Caco-2 (cell line): ENCODE data around the gene CHIC2. TPM values are rescaled to one million over a fixed set of nuclear protein-coding genes. Genes with fewer than 3 reads are reported as not detected.

Experiments used
- BruUV-seq: library from RNA; stranded (reverse); fragments of 400-500 nt; replicated peaks from 2 replicates; lab custom pipeline; 2021; lab: Mats Ljungman, UMichigan
- CTCF ChIA-PET: fragments of 300-600 bp; sonication (Branson Sonifier 250); formaldehyde crosslinking; loops from one replicate; lab custom pipeline; 2022; ENCODE audit warnings: antibody characterized with exemption; lab: Charles Lee
- POLR2A ChIA-PET: fragments of 300-600 bp; sonication (Branson Sonifier 250); formaldehyde crosslinking; loops from one replicate; lab custom pipeline; 2022; ENCODE audit warnings: antibody characterized with exemption; lab: Charles Lee
- DNase-seq, 2 experiments: peaks; one replicate each; pipeline versions ENCODE4 v3.0.0 to v3.0.0-alpha.2; 2020 to 2022
- H3K27me3 ChIP-seq: replicated peaks from 2 replicates; pipeline ENCODE4 v1.6.0; 2011; ENCODE audit warnings: low read length; ENCODE audit not compliant: control insufficient read depth, insufficient read depth
- H3K36me3 ChIP-seq: 2 replicates; pipeline ENCODE4 v1.5.1; 2011; ENCODE audit warnings: low read length; ENCODE audit not compliant: control insufficient read depth, insufficient read depth
- H3K4me1 ChIP-seq: fragments of 250-450 bp; sonication (Bioruptor Pico); 2 replicates; pipeline ENCODE4 v1.5.1; 2020; ENCODE audit warnings: mild to moderate bottlenecking
- H3K4me3 ChIP-seq: 2 replicates; pipeline ENCODE4 v1.5.1; 2011; ENCODE audit warnings: low read depth, mild to moderate bottlenecking, control low read depth, low read length
- H3K9me3 ChIP-seq: fragments of 250-450 bp; sonication (Bioruptor Pico); 2 replicates; pipeline ENCODE4 v1.5.1; 2020; ENCODE audit warnings: mild to moderate bottlenecking, moderate library complexity
- H3K27ac Mint-ChIP-seq: one replicate; pipeline ENCODE4 v1.8.0; 2022; ENCODE audit warnings: mixed read lengths; ENCODE audit not compliant: unreplicated experiment
- H3K27me3 Mint-ChIP-seq: one replicate; pipeline ENCODE4 v1.8.0; 2022; ENCODE audit warnings: mixed read lengths; ENCODE audit not compliant: insufficient read depth, unreplicated experiment
- H3K36me3 Mint-ChIP-seq: one replicate; pipeline ENCODE4 v1.8.0; 2022; ENCODE audit warnings: mild to moderate bottlenecking, mixed read lengths; ENCODE audit not compliant: insufficient read depth, unreplicated experiment
- H3K4me1 Mint-ChIP-seq: one replicate; pipeline ENCODE4 v1.8.0; 2022; ENCODE audit warnings: low read depth, mixed read lengths; ENCODE audit not compliant: unreplicated experiment
- H3K4me3 Mint-ChIP-seq: one replicate; pipeline ENCODE4 v1.8.0; 2022; ENCODE audit warnings: mild to moderate bottlenecking, moderate library complexity, mixed read lengths; ENCODE audit not compliant: unreplicated experiment
- H3K9me3 Mint-ChIP-seq: one replicate; pipeline ENCODE4 v1.8.0; 2022; ENCODE audit warnings: mixed read lengths; ENCODE audit not compliant: unreplicated experiment
- intact Hi-C: fragments of 100-400 bp; cut with micrococcal nuclease; formaldehyde crosslinking; loops from one replicate; pipeline ENCODE4 v1.10.0; 2022; ENCODE audit not compliant: unreplicated experiment
- total RNA-seq: library from RNA; stranded (reverse); gene quantifications from 2 replicates; pipeline ENCODE4 v1.2.3, GENCODE V29; 2022
- TF ChIP-seq, protein P1 (sequence below), 2 experiments: fragments of 200-600 bp in 1 of 2; IDR thresholded peaks; 1 replicate in 1 of 2; 2 replicates in 1 of 2; pipeline versions ENCODE4 v1.5.1 to v1.8.0; 2011 to 2022; ENCODE audit warnings: antibody characterized with exemption in 1 of 2, control low read depth in 1 of 2, inconsistent platforms in 1 of 2, low read depth in 1 of 2, low read length in 1 of 2, mild to moderate bottlenecking in 1 of 2, moderate library complexity in 1 of 2; ENCODE audit not compliant: insufficient read depth in 1 of 2, severe bottlenecking in 1 of 2, unreplicated experiment in 1 of 2

CHIC2 gene
- total RNA-seq, 1 experiment from 2014 or later, result 30.0 TPM

DNA sequence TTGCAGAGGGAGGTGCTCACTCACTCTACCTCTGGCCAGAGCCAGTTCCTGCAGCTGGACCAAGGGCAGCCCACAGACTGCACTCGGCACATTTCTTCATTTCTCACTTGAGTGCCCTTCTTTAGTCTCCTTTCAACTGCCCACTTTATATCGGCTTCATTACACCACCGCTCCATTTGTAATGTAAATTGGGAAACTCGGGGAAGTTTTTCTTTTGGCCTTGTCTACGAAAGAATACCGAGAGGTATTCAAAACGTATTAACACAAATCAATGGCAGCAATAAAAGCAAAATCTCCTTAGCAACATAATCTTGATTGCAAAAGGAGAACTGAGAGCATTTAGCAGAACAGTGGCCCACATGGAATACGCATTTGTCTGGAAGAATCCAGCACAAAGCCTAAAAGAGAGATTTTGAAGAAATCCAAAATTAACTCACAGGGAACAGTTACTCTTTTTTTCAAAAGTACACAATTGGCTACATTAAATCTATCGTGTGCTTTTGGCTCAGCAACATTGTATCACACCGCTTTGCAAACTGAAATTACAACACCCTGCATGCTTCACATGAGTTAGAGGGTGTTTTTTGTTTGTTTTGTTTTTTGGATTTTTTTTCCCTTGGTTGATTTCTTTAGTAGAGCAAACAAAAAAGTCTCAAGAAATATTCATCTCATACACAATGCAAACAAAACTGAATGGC is 62.6 kb downstream of the CHIC2 start:
- Histone ChIP-seq H3K27me3 (no peaks in the 10 kb centered on the region), H3K36me3 (no peaks in the 10 kb centered on the region), H3K4me1 (peaks cover 17% of the 10 kb centered on the region), H3K9me3 (no peaks in the 10 kb centered on the region), H3K4me3 (no peak overlapping the region)
- Mint-ChIP-seq H3K27ac (no peak overlapping the region), H3K4me1 (no peaks in the 10 kb centered on the region), H3K4me3 (no peak overlapping the region), H3K9me3 (no peaks in the 10 kb centered on the region), H3K36me3 (peaks cover 28% of the 10 kb centered on the region), H3K27me3 (no peaks in the 10 kb centered on the region)
- no TSS peak for BruUV-seq
- intact Hi-C loops, result no loop called here
- ChIA-PET CTCF (no interaction called here), POLR2A (no interaction called here)
- TF ChIP-seq, protein P1, sequence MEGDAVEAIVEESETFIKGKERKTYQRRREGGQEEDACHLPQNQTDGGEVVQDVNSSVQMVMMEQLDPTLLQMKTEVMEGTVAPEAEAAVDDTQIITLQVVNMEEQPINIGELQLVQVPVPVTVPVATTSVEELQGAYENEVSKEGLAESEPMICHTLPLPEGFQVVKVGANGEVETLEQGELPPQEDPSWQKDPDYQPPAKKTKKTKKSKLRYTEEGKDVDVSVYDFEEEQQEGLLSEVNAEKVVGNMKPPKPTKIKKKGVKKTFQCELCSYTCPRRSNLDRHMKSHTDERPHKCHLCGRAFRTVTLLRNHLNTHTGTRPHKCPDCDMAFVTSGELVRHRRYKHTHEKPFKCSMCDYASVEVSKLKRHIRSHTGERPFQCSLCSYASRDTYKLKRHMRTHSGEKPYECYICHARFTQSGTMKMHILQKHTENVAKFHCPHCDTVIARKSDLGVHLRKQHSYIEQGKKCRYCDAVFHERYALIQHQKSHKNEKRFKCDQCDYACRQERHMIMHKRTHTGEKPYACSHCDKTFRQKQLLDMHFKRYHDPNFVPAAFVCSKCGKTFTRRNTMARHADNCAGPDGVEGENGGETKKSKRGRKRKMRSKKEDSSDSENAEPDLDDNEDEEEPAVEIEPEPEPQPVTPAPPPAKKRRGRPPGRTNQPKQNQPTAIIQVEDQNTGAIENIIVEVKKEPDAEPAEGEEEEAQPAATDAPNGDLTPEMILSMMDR (IDR thresholded peaks at IDR 0.05; ENCODE audit: insufficient read depth in 1 of 2, low read depth in 1 of 2, low read length in 1 of 2, severe bottlenecking in 1 of 2, unreplicated experiment in 1 of 2), result no peak
- DNase-seq, result no peak

DNA sequence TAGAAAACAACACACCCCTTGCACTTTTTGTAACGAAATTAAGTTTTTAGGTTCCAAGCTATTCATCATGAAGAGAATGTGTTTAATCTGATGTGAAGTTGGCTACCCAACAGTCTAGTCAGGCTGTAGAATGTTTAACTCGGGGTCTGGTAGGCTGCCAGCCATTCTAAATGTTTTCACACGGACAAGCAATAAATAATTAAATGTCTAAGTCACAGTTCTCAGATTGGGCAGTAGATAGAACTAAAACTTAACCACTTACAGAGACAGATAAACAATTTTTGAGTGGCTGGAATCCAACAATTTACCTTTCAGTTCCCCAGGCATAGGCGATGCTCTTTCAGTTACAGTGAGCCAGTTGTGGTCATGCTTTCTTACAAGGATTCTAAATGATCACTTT is 66.5 kb downstream of the CHIC2 start:
- no peaks in the 10 kb centered on the region for H3K9me3 Mint-ChIP-seq
- peaks cover 6% of the 10 kb centered on the region for H3K4me1 ChIP-seq
- POLR2A ChIA-PET, result interaction anchor here (0.6 kb wide), 1 partner anchor 242 kb away, joined by 3 read pairs; no protein-coding TSS in a partner anchor
- H3K36me3 Mint-ChIP-seq, result peaks cover 10% of the 10 kb centered on the region
- no TSS peak for BruUV-seq
- no peaks in the 10 kb centered on the region for H3K27me3 ChIP-seq
- H3K4me3 ChIP-seq, result no peak overlapping the region
- H3K36me3 ChIP-seq, result no peaks in the 10 kb centered on the region
- DNase-seq, result no peak
- H3K9me3 ChIP-seq, result no peaks in the 10 kb centered on the region
- intact Hi-C loops, result loop anchor here (5.0 kb wide), 1 partner anchor 36 kb away; no protein-coding TSS in a partner anchor
- H3K27ac Mint-ChIP-seq, result no peak overlapping the region
- H3K27me3 Mint-ChIP-seq, result no peaks in the 10 kb centered on the region
- CTCF ChIA-PET, result no interaction called here
- TF ChIP-seq, protein P1 (IDR thresholded peaks at IDR 0.05; ENCODE audit: insufficient read depth in 1 of 2, low read depth in 1 of 2, low read length in 1 of 2, severe bottlenecking in 1 of 2, unreplicated experiment in 1 of 2), result no peak
- H3K4me1 Mint-ChIP-seq, result no peaks in the 10 kb centered on the region
- H3K4me3 Mint-ChIP-seq, result no peak overlapping the region

DNA sequence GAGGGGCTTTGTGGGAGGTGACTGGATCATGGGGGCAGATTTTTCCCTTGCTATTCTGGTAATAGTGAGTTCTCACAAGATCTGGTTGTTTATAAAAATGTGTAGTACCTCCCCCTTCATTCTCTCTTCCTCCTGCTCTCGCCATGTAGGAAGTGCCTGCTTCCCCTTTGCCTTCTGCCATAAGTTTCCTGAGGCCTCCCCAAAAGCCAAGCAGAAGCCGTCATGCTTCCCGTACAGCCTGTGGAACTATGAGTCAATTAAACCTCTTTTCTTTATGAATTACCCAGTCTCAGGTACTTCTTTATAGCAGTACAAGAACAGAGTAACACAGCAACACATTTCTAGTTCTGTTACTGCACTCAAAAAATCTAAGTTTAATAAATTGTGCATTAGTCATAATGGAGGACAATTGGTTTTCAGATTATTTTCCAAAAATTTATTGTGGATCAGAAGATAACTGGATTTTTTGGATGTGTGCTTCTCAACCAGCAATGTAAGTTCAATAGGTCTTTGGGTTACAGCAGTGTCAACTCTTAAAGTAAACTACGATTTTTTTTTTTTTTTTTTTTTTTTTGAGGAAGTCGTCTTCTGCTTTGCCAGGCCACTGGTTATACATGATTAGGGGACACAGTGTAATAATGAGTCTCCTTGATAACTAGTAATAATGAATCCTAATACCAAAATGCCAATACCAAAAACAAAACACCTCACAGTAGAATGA is 69.9 kb downstream of the CHIC2 start:
- peaks cover 2% of the 10 kb centered on the region for H3K36me3 Mint-ChIP-seq
- no peaks in the 10 kb centered on the region for H3K27me3 ChIP-seq
- intact Hi-C loops, result loop anchor here (5.0 kb wide), 1 partner anchor 32 kb away; no protein-coding TSS in a partner anchor
- ChIA-PET POLR2A (no interaction called here), CTCF (interaction anchor here (1.0 kb wide), 1 partner anchor 240 kb away, joined by 3 read pairs; no protein-coding TSS in a partner anchor)
- no peak overlapping the region for H3K4me3 ChIP-seq
- no peaks in the 10 kb centered on the region for H3K36me3 ChIP-seq
- no peak overlapping the region for H3K4me3 Mint-ChIP-seq
- H3K9me3 ChIP-seq, result no peaks in the 10 kb centered on the region
- H3K4me1 ChIP-seq, result peaks cover 5% of the 10 kb centered on the region
- no peak overlapping the region for H3K27ac Mint-ChIP-seq
- DNase-seq, result no peak
- TF ChIP-seq, protein P1 (IDR thresholded peaks at IDR 0.05; ENCODE audit: insufficient read depth in 1 of 2, low read depth in 1 of 2, low read length in 1 of 2, severe bottlenecking in 1 of 2, unreplicated experiment in 1 of 2), result no peak
- H3K27me3 Mint-ChIP-seq, result no peaks in the 10 kb centered on the region
- no peaks in the 10 kb centered on the region for H3K4me1 Mint-ChIP-seq
- BruUV-seq, result no TSS peak
- no peaks in the 10 kb centered on the region for H3K9me3 Mint-ChIP-seq
